ENCODE measurements around the gene MIA3.
A peak's percentile ranks its signal among the peaks of the same experiment; 100 is the strongest.

MIA3 gene

GRCh38 chr1:222712253-222713090 is 94.6 kb downstream of the MIA3 start, which contains the start of the genes AIDA and BROX:
Gene AIDA (minus strand): TSS chr1:222712491. CDS start chr1:222712317, 174 bp downstream.
Gene BROX (plus strand): TSS chr1:222712564. CDS start chr1:222715700, 3,136 bp downstream.
- H3K36me3 Mint-ChIP-seq: peaks cover 52% of the 10 kb centered on the region
- peak within 1 kb of the TSS; percentile 99 for H3K27ac Mint-ChIP-seq
- peak within 1 kb of the TSS; percentile 97 for H3K4me3 Mint-ChIP-seq
- CTCF ChIA-PET: interaction anchor here (0.7 to 1.5 kb wide), 3 partner anchors 58 to 247 kb away, joined by 3 to 4 read pairs (median 3); no protein-coding TSS in a partner anchor
- peak; percentile 95 for DNase-seq
- H3K27me3 Mint-ChIP-seq: no peaks in the 10 kb centered on the region
- H3K9me3 Mint-ChIP-seq: no peaks in the 10 kb centered on the region
- peaks cover 54% of the 10 kb centered on the region for H3K4me1 Mint-ChIP-seq

GRCh38 chr1:222713091-222713961 is 95.4 kb downstream of the MIA3 start:
- Mint-ChIP-seq H3K9me3 (no peaks in the 10 kb centered on the region), H3K4me3 (peak overlapping the region; percentile 97), H3K4me1 (peaks cover 54% of the 10 kb centered on the region), H3K27ac (peak overlapping the region; percentile 99), H3K36me3 (peaks cover 54% of the 10 kb centered on the region), H3K27me3 (no peaks in the 10 kb centered on the region)
- DNase-seq: peak; percentile 94
- CTCF ChIA-PET: interaction anchor here (0.7 to 1.5 kb wide), 3 partner anchors 59 to 248 kb away, joined by 3 to 4 read pairs (median 3); no protein-coding TSS in a partner anchor

GRCh38 chr1:222716393-222716792 is 98.5 kb downstream of the MIA3 start:
- Mint-ChIP-seq H3K4me3 (no peak overlapping the region), H3K4me1 (peaks cover 29% of the 10 kb centered on the region), H3K27ac (no peak overlapping the region), H3K27me3 (no peaks in the 10 kb centered on the region), H3K36me3 (peaks cover 51% of the 10 kb centered on the region), H3K9me3 (no peaks in the 10 kb centered on the region)
- DNase-seq: no peak
- CTCF ChIA-PET: no interaction called here
